Choroid plexus epithelial cell (primary cell): ENCODE results near the gene ZBTB17.
"Not testable (repeated sequence)": the region's sequence is repeated elsewhere in the genome, so short reads cannot be mapped to it uniquely, and the experiment has no call there.

Experiments used
- DNase-seq: peaks from one replicate; pipeline ENCODE4 v3.0.0-alpha.2; 2010; ENCODE audit warnings: low read depth
- H3K4me3 ChIP-seq: 2 replicates; pipeline ENCODE4 v1.5.1; 2011; ENCODE audit warnings: low read depth, mild to moderate bottlenecking, control low read depth, low read length, moderate library complexity
- TF ChIP-seq, protein P1 (sequence below): conservative IDR thresholded peaks from 2 replicates; pipeline ENCODE4 v1.5.1; 2011; ENCODE audit warnings: low read depth, mild to moderate bottlenecking, control low read depth, inconsistent platforms, low read length, moderate library complexity

Gene ZBTB17

DNA sequence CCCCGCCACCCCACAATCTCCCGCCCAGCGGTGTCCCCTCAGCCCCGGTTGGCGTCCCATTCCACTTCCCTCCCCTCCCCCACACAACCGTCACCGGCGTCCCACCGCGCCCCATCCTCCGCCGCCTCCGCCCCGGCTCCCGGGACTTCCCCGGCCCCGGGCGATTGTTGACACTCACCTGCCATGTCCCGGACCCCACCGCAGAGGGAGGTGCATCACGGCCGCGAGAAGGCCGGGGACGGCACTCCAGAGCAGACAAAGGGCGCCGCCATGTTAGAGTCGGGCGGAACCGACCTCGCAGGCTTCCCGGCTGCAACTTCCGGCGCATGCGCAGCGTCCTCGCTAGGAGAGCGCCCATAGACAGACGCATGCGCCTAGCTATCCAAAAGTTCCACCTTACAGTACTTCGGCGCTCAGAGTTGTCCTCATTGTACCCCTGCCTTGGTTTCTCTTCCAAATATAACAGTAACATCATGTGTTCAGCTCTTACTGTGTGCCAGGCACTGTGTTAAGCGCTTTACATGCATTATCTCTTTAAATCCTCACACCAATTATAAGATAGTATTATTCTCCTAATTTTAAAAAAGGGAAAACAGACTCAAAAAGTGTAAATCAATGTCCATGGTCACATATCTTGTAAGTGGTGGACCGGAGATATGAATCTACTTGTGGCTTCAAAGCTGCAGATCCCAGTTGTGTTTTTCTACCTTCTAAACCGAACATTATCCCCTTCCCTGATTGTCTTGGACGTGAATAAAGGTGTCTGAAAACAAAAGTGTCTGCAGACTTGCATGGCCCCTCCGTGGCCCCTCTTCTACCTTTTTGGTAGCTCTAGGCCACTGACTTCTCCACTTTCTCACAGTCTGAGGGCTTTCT, at the start of gene ZBTB17:
Gene ZBTB17 (minus strand): TSS at position 297 of the 876 bp plus-strand sequence. CDS start 27,606 bp downstream, outside the sequence.
- TF ChIP-seq, protein P1, sequence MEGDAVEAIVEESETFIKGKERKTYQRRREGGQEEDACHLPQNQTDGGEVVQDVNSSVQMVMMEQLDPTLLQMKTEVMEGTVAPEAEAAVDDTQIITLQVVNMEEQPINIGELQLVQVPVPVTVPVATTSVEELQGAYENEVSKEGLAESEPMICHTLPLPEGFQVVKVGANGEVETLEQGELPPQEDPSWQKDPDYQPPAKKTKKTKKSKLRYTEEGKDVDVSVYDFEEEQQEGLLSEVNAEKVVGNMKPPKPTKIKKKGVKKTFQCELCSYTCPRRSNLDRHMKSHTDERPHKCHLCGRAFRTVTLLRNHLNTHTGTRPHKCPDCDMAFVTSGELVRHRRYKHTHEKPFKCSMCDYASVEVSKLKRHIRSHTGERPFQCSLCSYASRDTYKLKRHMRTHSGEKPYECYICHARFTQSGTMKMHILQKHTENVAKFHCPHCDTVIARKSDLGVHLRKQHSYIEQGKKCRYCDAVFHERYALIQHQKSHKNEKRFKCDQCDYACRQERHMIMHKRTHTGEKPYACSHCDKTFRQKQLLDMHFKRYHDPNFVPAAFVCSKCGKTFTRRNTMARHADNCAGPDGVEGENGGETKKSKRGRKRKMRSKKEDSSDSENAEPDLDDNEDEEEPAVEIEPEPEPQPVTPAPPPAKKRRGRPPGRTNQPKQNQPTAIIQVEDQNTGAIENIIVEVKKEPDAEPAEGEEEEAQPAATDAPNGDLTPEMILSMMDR, result no peak
- DNase-seq, result peak; percentile 95
- peak within 1 kb of the TSS; percentile 94 for H3K4me3 ChIP-seq

DNA sequence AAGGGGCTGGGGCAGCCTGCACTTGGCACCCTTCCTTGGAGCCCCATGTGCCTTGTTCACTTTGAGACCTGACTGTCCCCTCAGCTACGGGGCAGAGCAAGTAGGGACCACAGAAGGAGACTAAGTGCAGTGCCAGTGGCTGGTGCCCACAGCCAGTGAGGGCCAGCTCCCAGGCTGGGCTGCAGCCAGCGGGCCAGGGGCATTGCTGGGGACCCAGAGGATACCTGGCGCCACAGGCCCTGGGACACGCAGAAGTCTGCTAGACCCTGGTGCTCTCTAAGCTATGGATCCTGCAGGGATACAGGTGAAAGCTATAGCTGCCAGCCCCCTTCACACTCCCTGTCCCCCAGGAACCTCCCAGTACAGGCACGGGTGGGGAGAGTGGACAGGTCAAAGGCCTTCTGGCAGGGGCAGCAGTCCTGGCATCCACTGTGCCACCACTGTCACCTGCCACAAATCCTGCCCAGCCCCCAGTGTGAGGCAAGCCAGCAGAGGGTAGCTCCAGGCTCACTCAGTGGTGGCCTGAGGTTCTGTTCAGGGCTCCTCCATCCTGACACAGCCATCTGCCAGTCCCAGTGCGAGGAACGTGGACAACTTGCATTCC, 47.3 kb upstream of the ZBTB17 start:
- TF ChIP-seq, protein P1, result no peak
- DNase-seq, result no peak
- H3K4me3 ChIP-seq, result no peak overlapping the region

DNA sequence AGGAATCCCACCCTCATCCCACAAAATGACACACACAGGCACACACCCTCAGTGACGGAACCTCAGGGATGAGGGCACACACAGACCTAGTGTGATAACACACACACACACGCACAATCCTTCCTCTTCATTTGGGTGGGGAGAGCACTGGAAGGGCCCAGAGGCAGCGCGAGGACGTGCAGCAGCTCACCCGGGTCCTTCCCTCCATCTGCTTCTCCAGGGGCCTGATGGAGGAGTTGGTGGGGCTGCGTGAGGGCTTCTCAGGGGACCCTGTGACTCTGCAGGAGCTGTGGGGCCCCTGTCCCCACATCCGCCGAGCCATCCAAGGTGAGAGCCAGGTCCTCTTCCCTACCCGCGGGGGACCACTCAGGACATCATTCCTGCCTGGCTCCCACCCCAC, 46.5 kb upstream of the ZBTB17 start:
- DNase-seq, result no peak
- H3K4me3 ChIP-seq, result no peak overlapping the region
- TF ChIP-seq, protein P1, result no peak

- H3K4me3 ChIP-seq, result no peak within 1 kb of the TSS
- TF ChIP-seq, protein P1, result no peak
- DNase-seq, result no peak
Observed at GRCh38 chr1:16021681-16022080, 45.8 kb upstream of the ZBTB17 start, which contains the start of gene CLCNKA. Gene CLCNKA, plus strand, starts transcription at chr1:16022036. Its CDS starts 584 bp downstream, at chr1:16022620.

GRCh38 chr1:16020878-16021277, 45.0 kb upstream of the ZBTB17 start:
- DNase-seq, H3K4me3 ChIP-seq: not testable (repeated sequence)

DNA sequence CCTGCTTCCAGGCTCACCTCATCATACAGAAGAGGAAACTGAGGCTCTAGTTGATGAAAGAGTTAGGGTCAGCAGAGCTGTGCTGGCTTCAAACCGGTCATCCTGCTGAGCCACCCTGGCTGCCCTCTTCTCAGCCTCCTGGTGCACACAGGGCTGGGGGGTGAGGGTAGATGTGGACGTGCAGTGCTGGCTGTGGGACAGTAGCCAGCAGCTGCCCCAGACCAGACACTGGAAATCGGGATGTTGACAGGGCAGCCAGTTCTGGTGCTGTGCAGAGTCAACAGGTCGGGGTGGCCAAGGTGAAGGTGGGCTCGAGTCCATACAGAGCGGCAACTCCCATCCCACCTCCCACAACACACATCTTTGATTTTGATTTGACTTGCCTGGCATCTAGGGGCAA, 44.4 kb upstream of the ZBTB17 start:
- no peak for DNase-seq
- TF ChIP-seq, protein P1, result no peak
- H3K4me3 ChIP-seq, result no peak overlapping the region

DNA sequence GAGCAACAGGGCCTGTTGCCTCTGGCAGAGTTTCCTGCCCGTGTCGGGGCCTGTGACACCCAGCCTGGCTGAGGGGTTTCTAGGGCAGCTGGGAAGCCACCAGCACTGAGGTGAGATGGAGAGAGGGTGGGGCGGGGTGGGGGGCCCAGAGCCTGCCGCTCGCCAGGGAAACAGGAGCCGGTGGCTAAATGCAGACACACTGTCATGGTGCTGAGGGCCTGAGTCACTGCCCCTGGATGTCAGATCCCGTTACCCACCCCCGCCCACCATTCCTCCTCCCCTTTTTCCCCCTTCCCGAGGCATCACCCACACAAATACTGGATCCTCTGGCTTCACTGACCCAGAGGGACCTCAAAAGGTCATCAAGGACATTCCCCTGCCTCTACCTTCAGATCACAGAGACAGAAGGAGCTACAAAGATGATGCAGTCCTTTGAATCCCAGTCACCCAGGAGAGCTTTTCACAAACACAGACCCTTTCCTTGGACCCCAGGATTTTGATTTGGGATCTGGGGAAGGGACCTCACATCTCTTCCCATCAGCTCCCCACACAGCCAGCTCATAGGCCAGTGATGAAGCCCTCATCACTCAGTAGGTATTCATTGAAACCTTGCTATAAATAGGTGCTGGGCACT, 43.9 kb upstream of the ZBTB17 start:
- H3K4me3 ChIP-seq, result no peak overlapping the region
- DNase-seq, result no peak
- TF ChIP-seq, protein P1, result no peak
